PC-3 (cell line): ENCODE measurements around the gene ESPNL. TPM values are rescaled to one million over a fixed set of nuclear protein-coding genes. Genes with fewer than 3 reads are reported as not detected.

Experiments used
- ATAC-seq: fragments of 200-7000 bp; cut with Tn5 transposase; 2 replicates; pipeline ENCODE4 v1.9.1; 2020; ENCODE audit warnings: mild to moderate bottlenecking, moderate library complexity
- BruUV-seq: library from RNA; stranded (reverse); fragments of 400-500 nt; replicated peaks from 2 replicates; lab custom pipeline; 2021; lab: Mats Ljungman, UMichigan
- CTCF ChIA-PET: fragments of 300-600 bp; sonication (Branson Sonifier 250); formaldehyde crosslinking; loops from one replicate; lab custom pipeline; 2022; ENCODE audit warnings: antibody characterized with exemption; lab: Charles Lee
- POLR2A ChIA-PET: fragments of 300-600 bp; sonication (Branson Sonifier 250); formaldehyde crosslinking; loops from one replicate; lab custom pipeline; 2022; ENCODE audit warnings: antibody characterized with exemption; ENCODE audit not compliant: unreplicated experiment; lab: Charles Lee
- DNase-seq: peaks from one replicate; pipeline ENCODE4 v3.0.0-alpha.2; 2015
- H2AFZ ChIP-seq: fragments of 300-600 bp; sonication (generic); 2 replicates; pipeline ENCODE4 v1.6.0; 2016; ENCODE audit warnings: antibody characterized with exemption, low read length
- H3F3A ChIP-seq: fragments of 300-600 bp; sonication (generic); one replicate; pipeline ENCODE4 v1.6.0; 2017; ENCODE audit warnings: antibody characterized with exemption, low read length, control low read depth, mild to moderate bottlenecking; ENCODE audit not compliant: unreplicated experiment
- H3K27ac ChIP-seq: fragments of 300-600 bp; sonication (generic); 2 replicates; pipeline ENCODE4 v1.5.1; 2016; ENCODE audit warnings: mild to moderate bottlenecking, low read length
- H3K27me3 ChIP-seq: fragments of 300-600 bp; sonication (generic); 2 replicates; pipeline ENCODE4 v1.6.1; 2016; ENCODE audit warnings: low read length, mixed read lengths
- H3K36me3 ChIP-seq: fragments of 300-600 bp; sonication (generic); 2 replicates; pipeline ENCODE4 v1.6.1; 2016; ENCODE audit warnings: low read depth, mixed run types, low read length, mixed read lengths
- H3K4me1 ChIP-seq: fragments of 300-600 bp; sonication (generic); 2 replicates; pipeline ENCODE4 v1.5.1; 2016; ENCODE audit warnings: low read length; ENCODE audit not compliant: insufficient read depth
- H3K4me2 ChIP-seq: fragments of 300-600 bp; sonication (generic); 2 replicates; pipeline ENCODE4 v1.6.0; 2016; ENCODE audit warnings: low read length
- H3K4me3 ChIP-seq: fragments of 300-600 bp; sonication (generic); 2 replicates; pipeline ENCODE4 v1.5.1; 2016; ENCODE audit warnings: mild to moderate bottlenecking, low read length, mixed read lengths
- H3K79me2 ChIP-seq: fragments of 300-600 bp; sonication (generic); 2 replicates; pipeline ENCODE4 v1.6.1; 2017; ENCODE audit warnings: low read length, mixed read lengths
- H3K9ac ChIP-seq: fragments of 300-600 bp; sonication (generic); 2 replicates; pipeline ENCODE4 v1.6.0; 2016; ENCODE audit warnings: mild to moderate bottlenecking, low read length
- H3K9me2 ChIP-seq: fragments of 300-600 bp; sonication (generic); replicated peaks from 2 replicates; pipeline ENCODE4 v1.6.1; 2016; ENCODE audit warnings: mixed run types, low read length, mixed read lengths
- H3K9me3 ChIP-seq: fragments of 300-600 bp; sonication (generic); 2 replicates; pipeline ENCODE4 v1.6.1; 2016; ENCODE audit warnings: low read length, mixed read lengths
- H4K20me1 ChIP-seq: fragments of 300-600 bp; sonication (generic); 2 replicates; pipeline ENCODE4 v1.6.1; 2016; ENCODE audit warnings: low read length, mixed read lengths
- EZH2 ChIP-seq: fragments of 300-600 bp; sonication (generic); IDR thresholded peaks from one replicate; pipeline ENCODE4 v1.6.1; 2017; ENCODE audit warnings: antibody characterized with exemption, mild to moderate bottlenecking, low read length; ENCODE audit not compliant: unreplicated experiment
- EZH2phosphoT487 ChIP-seq: fragments of 300-600 bp; sonication (generic); IDR thresholded peaks from 2 replicates; pipeline ENCODE4 v1.6.1; 2018; ENCODE audit warnings: mild to moderate bottlenecking, antibody characterized with exemption, low read length, borderline replicate concordance
- intact Hi-C: fragments of 100-400 bp; cut with micrococcal nuclease; formaldehyde crosslinking; loops from 2 replicates; pipeline ENCODE4 v1.9.0; 2023
- total RNA-seq: library from RNA; depleted of rRNA; stranded (reverse); fragments of >200 nt; gene quantifications from 2 replicates; pipeline ENCODE4 v1.2.3, GENCODE V29; 2014
- TF ChIP-seq, protein P1 (sequence below): fragments of 300-600 bp; sonication (generic); conservative IDR thresholded peaks from 2 replicates; pipeline ENCODE4 v1.5.1; 2017; ENCODE audit warnings: antibody characterized with exemption, low read depth, mild to moderate bottlenecking, low read length

ESPNL gene
- total RNA-seq, 1 experiment from 2014 or later = not detected

GRCh38 chr2:238152771-238153688 is 52.9 kb downstream of the ESPNL start:
- Histone ChIP-seq H3K4me3 (no peak overlapping the region), H3K79me2 (no peaks in the 10 kb centered on the region), H3K4me2 (no peak overlapping the region), H3K4me1 (no peaks in the 10 kb centered on the region), H3K36me3 (no peaks in the 10 kb centered on the region), H3K9me2 (no peaks in the 10 kb centered on the region), H3K9me3 (no peaks in the 10 kb centered on the region), H4K20me1 (no peaks in the 10 kb centered on the region), H2AFZ (no peak overlapping the region), H3K9ac (no peak overlapping the region), H3K27me3 (no peaks in the 10 kb centered on the region), H3K27ac (no peak overlapping the region), H3F3A (no peaks in the 10 kb centered on the region)
- intact Hi-C loops = no loop called here
- no peak for TF ChIP-seq EZH2phosphoT487
- TF ChIP-seq, protein P1, sequence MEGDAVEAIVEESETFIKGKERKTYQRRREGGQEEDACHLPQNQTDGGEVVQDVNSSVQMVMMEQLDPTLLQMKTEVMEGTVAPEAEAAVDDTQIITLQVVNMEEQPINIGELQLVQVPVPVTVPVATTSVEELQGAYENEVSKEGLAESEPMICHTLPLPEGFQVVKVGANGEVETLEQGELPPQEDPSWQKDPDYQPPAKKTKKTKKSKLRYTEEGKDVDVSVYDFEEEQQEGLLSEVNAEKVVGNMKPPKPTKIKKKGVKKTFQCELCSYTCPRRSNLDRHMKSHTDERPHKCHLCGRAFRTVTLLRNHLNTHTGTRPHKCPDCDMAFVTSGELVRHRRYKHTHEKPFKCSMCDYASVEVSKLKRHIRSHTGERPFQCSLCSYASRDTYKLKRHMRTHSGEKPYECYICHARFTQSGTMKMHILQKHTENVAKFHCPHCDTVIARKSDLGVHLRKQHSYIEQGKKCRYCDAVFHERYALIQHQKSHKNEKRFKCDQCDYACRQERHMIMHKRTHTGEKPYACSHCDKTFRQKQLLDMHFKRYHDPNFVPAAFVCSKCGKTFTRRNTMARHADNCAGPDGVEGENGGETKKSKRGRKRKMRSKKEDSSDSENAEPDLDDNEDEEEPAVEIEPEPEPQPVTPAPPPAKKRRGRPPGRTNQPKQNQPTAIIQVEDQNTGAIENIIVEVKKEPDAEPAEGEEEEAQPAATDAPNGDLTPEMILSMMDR = peak; percentile 44; the same call in 1 of the 2 replicates
- no peak for DNase-seq
- ChIA-PET POLR2A (no interaction called here), CTCF (no interaction called here)
- no TSS peak for BruUV-seq
- no peak for ATAC-seq

- H3K4me1 ChIP-seq = no peaks in the 10 kb centered on the region
- no peaks in the 10 kb centered on the region for H3K9me3 ChIP-seq
- TF ChIP-seq EZH2phosphoT487 (no peak), EZH2 (no peak)
- TF ChIP-seq, protein P1 = no peak
- no peaks in the 10 kb centered on the region for H3K9me2 ChIP-seq
- H3K27me3 ChIP-seq = no peaks in the 10 kb centered on the region
- intact Hi-C loops = no loop called here
- no peaks in the 10 kb centered on the region for H3K79me2 ChIP-seq
- no peak overlapping the region for H2AFZ ChIP-seq
- no peak for DNase-seq
- no peak for ATAC-seq
- no peak overlapping the region for H3K9ac ChIP-seq
- H3K4me2 ChIP-seq = no peak overlapping the region
- no peaks in the 10 kb centered on the region for H4K20me1 ChIP-seq
- H3K27ac ChIP-seq = no peak overlapping the region
- no peak overlapping the region for H3K4me3 ChIP-seq
- H3F3A ChIP-seq = no peaks in the 10 kb centered on the region
- CTCF ChIA-PET = no interaction called here
- POLR2A ChIA-PET = no interaction called here
- BruUV-seq = no TSS peak
- H3K36me3 ChIP-seq = no peaks in the 10 kb centered on the region
Measured at GRCh38 chr2:238154570-238154969, 54.4 kb downstream of the ESPNL start.

- H3K79me2 ChIP-seq = no peaks in the 10 kb centered on the region
- ChIA-PET POLR2A (no interaction called here), CTCF (no interaction called here)
- H3K27me3 ChIP-seq = no peaks in the 10 kb centered on the region
- no peak overlapping the region for H2AFZ ChIP-seq
- no peak overlapping the region for H3K4me3 ChIP-seq
- H3F3A ChIP-seq = no peaks in the 10 kb centered on the region
- TF ChIP-seq EZH2phosphoT487 = no peak
- TF ChIP-seq, protein P1 = no peak
- no peak for TF ChIP-seq EZH2
- no TSS peak for BruUV-seq
- no peaks in the 10 kb centered on the region for H4K20me1 ChIP-seq
- no peak overlapping the region for H3K27ac ChIP-seq
- H3K9me2 ChIP-seq = no peaks in the 10 kb centered on the region
- H3K4me1 ChIP-seq = no peaks in the 10 kb centered on the region
- DNase-seq = no peak
- no peak overlapping the region for H3K9ac ChIP-seq
- no peaks in the 10 kb centered on the region for H3K9me3 ChIP-seq
- H3K4me2 ChIP-seq = no peak overlapping the region
- intact Hi-C loops = no loop called here
- no peak for ATAC-seq
- H3K36me3 ChIP-seq = no peaks in the 10 kb centered on the region
Measured at GRCh38 chr2:238155051-238155760, 55.1 kb downstream of the ESPNL start.
